Measurements from ENCODE around the gene TMEM132D.

DNA sequence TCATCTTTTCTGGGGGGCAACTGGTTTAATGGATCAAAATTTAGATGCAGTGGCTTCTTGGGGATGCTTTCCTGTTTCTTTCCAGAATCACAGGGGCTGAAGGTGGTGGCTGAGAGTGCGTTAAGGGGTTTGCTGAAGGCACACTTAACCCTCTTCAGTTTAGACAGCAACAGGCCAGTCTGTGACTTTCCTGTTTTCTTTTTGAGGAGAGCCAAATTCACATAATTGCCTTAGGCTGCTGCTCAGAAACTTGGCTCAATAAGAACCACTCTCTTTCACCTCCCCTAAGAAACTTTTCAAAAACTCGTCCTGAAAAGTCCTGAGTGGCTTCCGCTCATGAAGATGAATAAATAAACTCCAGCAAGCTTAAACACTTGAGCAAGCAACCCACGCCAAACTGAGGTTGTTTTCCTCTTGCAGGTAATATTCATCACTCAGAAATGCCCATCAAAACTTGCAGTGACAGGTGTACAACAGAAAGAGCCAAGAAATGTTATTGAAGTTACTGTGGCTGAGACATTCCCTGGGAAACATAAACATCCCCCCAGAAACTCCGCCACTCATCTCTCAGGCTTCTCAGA, 510.4 kb downstream of the TMEM132D start:
- TF ChIP-seq, protein P1, sequence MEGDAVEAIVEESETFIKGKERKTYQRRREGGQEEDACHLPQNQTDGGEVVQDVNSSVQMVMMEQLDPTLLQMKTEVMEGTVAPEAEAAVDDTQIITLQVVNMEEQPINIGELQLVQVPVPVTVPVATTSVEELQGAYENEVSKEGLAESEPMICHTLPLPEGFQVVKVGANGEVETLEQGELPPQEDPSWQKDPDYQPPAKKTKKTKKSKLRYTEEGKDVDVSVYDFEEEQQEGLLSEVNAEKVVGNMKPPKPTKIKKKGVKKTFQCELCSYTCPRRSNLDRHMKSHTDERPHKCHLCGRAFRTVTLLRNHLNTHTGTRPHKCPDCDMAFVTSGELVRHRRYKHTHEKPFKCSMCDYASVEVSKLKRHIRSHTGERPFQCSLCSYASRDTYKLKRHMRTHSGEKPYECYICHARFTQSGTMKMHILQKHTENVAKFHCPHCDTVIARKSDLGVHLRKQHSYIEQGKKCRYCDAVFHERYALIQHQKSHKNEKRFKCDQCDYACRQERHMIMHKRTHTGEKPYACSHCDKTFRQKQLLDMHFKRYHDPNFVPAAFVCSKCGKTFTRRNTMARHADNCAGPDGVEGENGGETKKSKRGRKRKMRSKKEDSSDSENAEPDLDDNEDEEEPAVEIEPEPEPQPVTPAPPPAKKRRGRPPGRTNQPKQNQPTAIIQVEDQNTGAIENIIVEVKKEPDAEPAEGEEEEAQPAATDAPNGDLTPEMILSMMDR (tag by site-specific recombination; IDR thresholded peaks at IDR 0.05) = no peak
- TF ChIP-seq TRIM28 (IDR thresholded peaks at IDR 0.05; ENCODE audit: borderline replicate concordance, low read length) = no peak
- TF ChIP-seq ZNF548 (tag by site-specific recombination; IDR thresholded peaks at IDR 0.05) = no peak
- TF ChIP-seq ZNF747 (tag by site-specific recombination; IDR thresholded peaks at IDR 0.05) = no peak
- TF ChIP-seq ZNF138 (tag by site-specific recombination; IDR thresholded peaks at IDR 0.05; ENCODE audit: borderline replicate concordance) = no peak
- TF ChIP-seq ZNF549 (tag by site-specific recombination; IDR thresholded peaks at IDR 0.05) = no peak
- no peak for TF ChIP-seq HOXA7 (CRISPR knock-in tag; IDR thresholded peaks at IDR 0.05; ENCODE audit: borderline replicate concordance)
- TF ChIP-seq, protein P2, sequence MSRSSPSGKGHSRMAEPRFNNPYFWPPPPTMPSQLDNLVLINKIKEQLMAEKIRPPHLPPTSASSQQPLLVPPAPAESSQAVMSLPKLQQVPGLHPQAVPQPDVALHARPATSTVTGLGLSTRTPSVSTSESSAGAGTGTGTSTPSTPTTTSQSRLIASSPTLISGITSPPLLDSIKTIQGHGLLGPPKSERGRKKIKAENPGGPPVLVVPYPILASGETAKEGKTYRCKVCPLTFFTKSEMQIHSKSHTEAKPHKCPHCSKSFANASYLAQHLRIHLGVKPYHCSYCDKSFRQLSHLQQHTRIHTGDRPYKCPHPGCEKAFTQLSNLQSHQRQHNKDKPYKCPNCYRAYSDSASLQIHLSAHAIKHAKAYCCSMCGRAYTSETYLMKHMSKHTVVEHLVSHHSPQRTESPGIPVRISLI (tag by site-specific recombination; IDR thresholded peaks at IDR 0.05) = no peak
- TF ChIP-seq, protein P3, sequence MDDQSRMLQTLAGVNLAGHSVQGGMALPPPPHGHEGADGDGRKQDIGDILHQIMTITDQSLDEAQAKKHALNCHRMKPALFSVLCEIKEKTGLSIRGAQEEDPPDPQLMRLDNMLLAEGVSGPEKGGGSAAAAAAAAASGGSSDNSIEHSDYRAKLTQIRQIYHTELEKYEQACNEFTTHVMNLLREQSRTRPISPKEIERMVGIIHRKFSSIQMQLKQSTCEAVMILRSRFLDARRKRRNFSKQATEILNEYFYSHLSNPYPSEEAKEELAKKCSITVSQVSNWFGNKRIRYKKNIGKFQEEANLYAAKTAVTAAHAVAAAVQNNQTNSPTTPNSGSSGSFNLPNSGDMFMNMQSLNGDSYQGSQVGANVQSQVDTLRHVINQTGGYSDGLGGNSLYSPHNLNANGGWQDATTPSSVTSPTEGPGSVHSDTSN (CRISPR knock-in tag; IDR thresholded peaks at IDR 0.05) = no peak
- no peak for TF ChIP-seq ZSCAN30 (tag by site-specific recombination; IDR thresholded peaks at IDR 0.05)
- TF ChIP-seq, protein P4, sequence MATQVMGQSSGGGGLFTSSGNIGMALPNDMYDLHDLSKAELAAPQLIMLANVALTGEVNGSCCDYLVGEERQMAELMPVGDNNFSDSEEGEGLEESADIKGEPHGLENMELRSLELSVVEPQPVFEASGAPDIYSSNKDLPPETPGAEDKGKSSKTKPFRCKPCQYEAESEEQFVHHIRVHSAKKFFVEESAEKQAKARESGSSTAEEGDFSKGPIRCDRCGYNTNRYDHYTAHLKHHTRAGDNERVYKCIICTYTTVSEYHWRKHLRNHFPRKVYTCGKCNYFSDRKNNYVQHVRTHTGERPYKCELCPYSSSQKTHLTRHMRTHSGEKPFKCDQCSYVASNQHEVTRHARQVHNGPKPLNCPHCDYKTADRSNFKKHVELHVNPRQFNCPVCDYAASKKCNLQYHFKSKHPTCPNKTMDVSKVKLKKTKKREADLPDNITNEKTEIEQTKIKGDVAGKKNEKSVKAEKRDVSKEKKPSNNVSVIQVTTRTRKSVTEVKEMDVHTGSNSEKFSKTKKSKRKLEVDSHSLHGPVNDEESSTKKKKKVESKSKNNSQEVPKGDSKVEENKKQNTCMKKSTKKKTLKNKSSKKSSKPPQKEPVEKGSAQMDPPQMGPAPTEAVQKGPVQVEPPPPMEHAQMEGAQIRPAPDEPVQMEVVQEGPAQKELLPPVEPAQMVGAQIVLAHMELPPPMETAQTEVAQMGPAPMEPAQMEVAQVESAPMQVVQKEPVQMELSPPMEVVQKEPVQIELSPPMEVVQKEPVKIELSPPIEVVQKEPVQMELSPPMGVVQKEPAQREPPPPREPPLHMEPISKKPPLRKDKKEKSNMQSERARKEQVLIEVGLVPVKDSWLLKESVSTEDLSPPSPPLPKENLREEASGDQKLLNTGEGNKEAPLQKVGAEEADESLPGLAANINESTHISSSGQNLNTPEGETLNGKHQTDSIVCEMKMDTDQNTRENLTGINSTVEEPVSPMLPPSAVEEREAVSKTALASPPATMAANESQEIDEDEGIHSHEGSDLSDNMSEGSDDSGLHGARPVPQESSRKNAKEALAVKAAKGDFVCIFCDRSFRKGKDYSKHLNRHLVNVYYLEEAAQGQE (tag by site-specific recombination; IDR thresholded peaks at IDR 0.05) = no peak

Measured in HEK293 (cell line).